CD4-positive, alpha-beta memory T cell (primary cell): ENCODE data around the gene OAF. TPM values are rescaled to one million over a fixed set of nuclear protein-coding genes. Genes with fewer than 3 reads are reported as not detected.

Source experiments
- CTCF ChIA-PET: fragments of 350-600 bp; sonication (Branson Sonifier 250); formaldehyde crosslinking; loops from one replicate; lab custom pipeline; 2021; ENCODE audit warnings: inconsistent platforms; ENCODE audit not compliant: partially characterized antibody; lab: Charles Lee
- POLR2A ChIA-PET: fragments of 350-600 bp; sonication (Branson Sonifier 250); formaldehyde crosslinking; loops from one replicate; lab custom pipeline; 2021; ENCODE audit not compliant: partially characterized antibody; lab: Charles Lee
- DNase-seq, 5 donors: peaks; one replicate each; pipeline versions ENCODE4 v3.0.0 to v3.0.0-alpha.2; 2020 to 2022; ENCODE audit warnings: mixed read lengths in 1 of 5
- H3K27ac ChIP-seq: one replicate; pipeline ENCODE4 v1.7.0; 2013; ENCODE audit warnings: low read depth, low read length
- H3K27me3 ChIP-seq: 2 replicates; pipeline ENCODE4 v1.7.0; 2013; ENCODE audit warnings: mild to moderate bottlenecking, low read length, moderate library complexity; ENCODE audit not compliant: insufficient read depth
- H3K36me3 ChIP-seq: 2 replicates; pipeline ENCODE4 v1.7.0; 2013; ENCODE audit warnings: mild to moderate bottlenecking, low read length, moderate library complexity; ENCODE audit not compliant: insufficient read depth
- H3K4me1 ChIP-seq: 2 replicates; pipeline ENCODE4 v1.7.0; 2013; ENCODE audit warnings: mild to moderate bottlenecking, low read length, moderate library complexity; ENCODE audit not compliant: insufficient read depth
- H3K4me3 ChIP-seq, 2 donors: one replicate each; pipeline ENCODE4 v1.7.0; 2013; ENCODE audit warnings: low read length in 2 of 2, mild to moderate bottlenecking in 1 of 2
- H3K9me3 ChIP-seq, 2 donors: one replicate each; pipeline ENCODE4 v1.7.0; 2013; ENCODE audit warnings: low read length in 2 of 2, control low read depth in 1 of 2; ENCODE audit not compliant: control insufficient read depth in 1 of 2
- H3K27ac Mint-ChIP-seq, 7 donors: one replicate each; pipeline ENCODE4 v1.8.0; 2020 to 2021; ENCODE audit warnings: mixed read lengths in 7 of 7, mild to moderate bottlenecking in 6 of 7, inconsistent platforms in 3 of 7, moderate library complexity in 3 of 7
- H3K27me3 Mint-ChIP-seq, 2 donors: one replicate each; pipeline ENCODE4 v1.8.0; 2020 to 2021; ENCODE audit warnings: mixed read lengths in 2 of 2
- H3K36me3 Mint-ChIP-seq, 2 donors: one replicate each; pipeline ENCODE4 v1.8.0; 2020 to 2021; ENCODE audit warnings: mixed read lengths in 2 of 2, inconsistent platforms in 1 of 2, mild to moderate bottlenecking in 1 of 2
- H3K4me1 Mint-ChIP-seq, 4 donors: one replicate each; pipeline ENCODE4 v1.8.0; 2020 to 2021; ENCODE audit warnings: mixed read lengths in 4 of 4, mild to moderate bottlenecking in 1 of 4
- H3K4me3 Mint-ChIP-seq, 8 donors: one replicate each; pipeline ENCODE4 v1.8.0; 2020 to 2021; ENCODE audit warnings: mixed read lengths in 8 of 8, mild to moderate bottlenecking in 7 of 8, moderate library complexity in 6 of 8, inconsistent platforms in 3 of 8
- H3K9me3 Mint-ChIP-seq, 8 donors: one replicate each; pipeline ENCODE4 v1.8.0; 2020 to 2021; ENCODE audit warnings: mixed read lengths in 8 of 8, mild to moderate bottlenecking in 5 of 8, inconsistent platforms in 3 of 8, moderate library complexity in 1 of 8
- intact Hi-C: fragments of 100-400 bp; cut with micrococcal nuclease; formaldehyde crosslinking; loops from one replicate; pipeline ENCODE4 v1.15.1; 2023
- polyA plus RNA-seq, 2 donors: library from polyadenylated mRNA; unstranded; fragments of 300-500 nt; fragmentation: Illumina TruSeq; gene quantifications; one replicate each; pipeline ENCODE4 v1.2.3, GENCODE V29; 2021
- total RNA-seq, 2 experiments: library from RNA; stranded (reverse); gene quantifications; one replicate each; pipeline ENCODE4 v1.2.3, GENCODE V29; 2021

OAF gene
- total and polyA plus RNA-seq, 4 experiments from 2014 or later: 1.3 to 2.6 (median 1.7) TPM

DNA sequence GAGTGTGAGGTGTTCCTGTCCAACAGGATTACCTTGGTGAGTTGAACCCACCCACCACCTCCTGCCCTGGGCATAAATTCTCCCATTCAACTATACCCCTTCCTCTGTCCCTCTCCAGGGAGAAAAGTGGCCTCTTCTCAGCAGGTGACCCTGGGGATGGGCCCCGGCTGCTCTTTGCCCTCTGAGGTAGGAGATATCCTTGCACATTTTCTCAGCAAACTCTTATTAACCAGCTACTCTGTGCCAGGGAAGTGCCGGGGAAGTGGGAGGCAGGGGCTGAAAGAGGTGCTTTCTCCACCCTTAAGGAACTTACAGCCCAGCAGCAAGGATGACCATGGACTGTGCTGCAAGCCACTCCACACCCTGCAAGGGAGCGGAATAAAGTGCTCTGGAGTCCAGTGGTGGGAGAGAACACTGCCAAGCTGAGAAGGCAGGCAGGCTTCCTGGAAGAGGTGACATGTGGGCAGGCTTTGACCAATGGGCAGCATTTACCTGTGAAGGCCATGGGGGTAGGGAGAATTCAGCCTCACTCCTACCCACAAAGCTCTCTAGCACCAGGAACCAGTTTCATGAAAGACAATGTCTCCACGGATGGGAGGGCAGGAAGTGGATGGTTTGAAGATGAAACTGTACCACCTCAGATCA, 21.9 kb upstream of the OAF start:
- ChIA-PET POLR2A (no interaction called here), CTCF (no interaction called here)
- intact Hi-C loops: no loop called here
- H3K4me3 ChIP-seq: no peak overlapping the region
- Mint-ChIP-seq H3K4me1 (no peaks in the 10 kb centered on the region), H3K27ac (no peak overlapping the region), H3K9me3 (no peaks in the 10 kb centered on the region), H3K4me3 (no peak overlapping the region), H3K36me3 (no peaks in the 10 kb centered on the region), H3K27me3 (peaks cover 13 to 20% of the 10 kb centered on the region in 2 donors)
- H3K36me3 ChIP-seq: no peaks in the 10 kb centered on the region
- no peaks in the 10 kb centered on the region for H3K27me3 ChIP-seq
- DNase-seq: no peak
- no peaks in the 10 kb centered on the region for H3K9me3 ChIP-seq
- no peak overlapping the region for H3K27ac ChIP-seq
- H3K4me1 ChIP-seq: no peaks in the 10 kb centered on the region

GRCh38 chr11:120191058-120191457, 19.8 kb upstream of the OAF start:
- CTCF ChIA-PET: no interaction called here
- H3K4me1 Mint-ChIP-seq: no peaks in the 10 kb centered on the region
- Histone ChIP-seq H3K36me3 (no peaks in the 10 kb centered on the region), H3K27ac (no peak overlapping the region), H3K4me1 (no peaks in the 10 kb centered on the region), H3K27me3 (no peaks in the 10 kb centered on the region), H3K9me3 (no peaks in the 10 kb centered on the region), H3K4me3 (no peak overlapping the region)
- H3K4me3 Mint-ChIP-seq: no peak overlapping the region
- peaks cover 5 to 19% of the 10 kb centered on the region in 2 donors for H3K27me3 Mint-ChIP-seq
- intact Hi-C loops: no loop called here
- H3K36me3 Mint-ChIP-seq: no peaks in the 10 kb centered on the region
- POLR2A ChIA-PET: no interaction called here
- DNase-seq: no peak
- no peak overlapping the region for H3K27ac Mint-ChIP-seq
- no peaks in the 10 kb centered on the region for H3K9me3 Mint-ChIP-seq

DNA sequence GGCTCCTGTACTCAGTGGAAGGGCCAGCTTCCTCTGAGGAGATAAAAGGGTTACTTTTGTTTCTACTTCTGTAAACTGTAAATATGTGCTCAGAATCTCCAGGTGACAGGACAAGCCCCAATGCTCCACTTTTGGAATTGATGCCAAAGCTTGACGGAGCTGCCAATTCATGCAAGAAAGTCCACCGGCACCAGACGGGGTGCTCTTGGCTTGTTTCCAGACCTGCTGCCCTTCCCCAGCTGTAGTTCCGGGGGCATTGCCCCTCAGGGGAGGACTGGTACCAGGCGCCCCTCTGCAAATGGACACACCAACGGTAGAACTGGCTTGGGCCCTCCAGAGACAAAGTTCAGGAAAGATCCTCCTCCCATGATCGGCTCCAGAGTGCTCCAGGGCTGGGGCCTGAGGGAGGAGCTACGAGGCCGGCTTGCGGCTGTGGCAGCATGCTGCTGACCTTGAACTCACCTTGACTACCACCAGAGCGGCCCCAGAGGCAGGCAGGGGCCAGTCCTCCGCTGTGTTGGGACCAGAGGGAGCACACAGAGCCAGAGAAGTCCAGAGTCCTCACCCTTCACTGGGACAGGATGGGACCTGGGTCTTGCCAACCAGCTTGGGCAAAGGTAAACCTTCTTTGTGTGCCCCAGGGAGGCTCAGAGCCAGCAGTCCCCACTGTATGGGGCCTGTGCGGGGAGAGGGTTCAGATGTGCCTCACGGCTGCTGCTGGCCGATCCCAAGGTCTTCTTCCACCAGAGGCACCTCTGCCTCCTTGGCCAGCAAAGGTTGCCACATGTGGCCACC, 17.8 kb upstream of the OAF start:
- POLR2A ChIA-PET: no interaction called here
- Mint-ChIP-seq H3K27me3 (peaks cover 3 to 8% of the 10 kb centered on the region in 2 donors), H3K27ac (peak overlapping the region in 1 of 7 donors; percentile 12), H3K36me3 (no peaks in the 10 kb centered on the region), H3K4me3 (no peak overlapping the region), H3K9me3 (no peaks in the 10 kb centered on the region), H3K4me1 (no peaks in the 10 kb centered on the region)
- Histone ChIP-seq H3K4me1 (no peaks in the 10 kb centered on the region), H3K27ac (no peak overlapping the region), H3K9me3 (no peaks in the 10 kb centered on the region), H3K27me3 (no peaks in the 10 kb centered on the region), H3K4me3 (no peak overlapping the region), H3K36me3 (no peaks in the 10 kb centered on the region)
- no peak for DNase-seq
- CTCF ChIA-PET: no interaction called here
- intact Hi-C loops: no loop called here

DNA sequence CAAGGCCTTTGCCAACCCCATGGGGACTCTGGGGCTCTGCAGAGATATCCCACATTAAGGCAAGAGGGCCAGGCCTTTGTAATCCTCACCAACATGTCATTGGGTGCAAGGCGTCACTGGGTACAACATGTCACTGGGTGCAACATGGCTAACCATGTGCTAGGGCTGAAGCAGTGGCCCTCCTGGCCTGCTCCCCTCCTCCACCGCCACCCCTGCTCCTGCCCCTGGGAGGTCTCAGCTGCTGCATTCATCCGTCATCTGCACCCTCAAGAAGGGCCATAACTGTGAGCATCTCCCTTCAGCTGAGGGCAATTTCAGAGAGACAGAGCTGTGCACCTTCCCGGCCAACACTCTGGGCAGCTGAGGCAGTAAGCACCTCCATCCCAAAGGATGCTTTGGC, 16.7 kb upstream of the OAF start:
- POLR2A ChIA-PET: no interaction called here
- Mint-ChIP-seq H3K27ac (no peak overlapping the region), H3K36me3 (no peaks in the 10 kb centered on the region), H3K9me3 (no peaks in the 10 kb centered on the region), H3K27me3 (peaks cover 5% of the 10 kb centered on the region in 2 donors), H3K4me1 (no peaks in the 10 kb centered on the region), H3K4me3 (no peak overlapping the region)
- Histone ChIP-seq H3K4me1 (no peaks in the 10 kb centered on the region), H3K27me3 (no peaks in the 10 kb centered on the region), H3K9me3 (no peaks in the 10 kb centered on the region), H3K27ac (no peak overlapping the region), H3K4me3 (no peak overlapping the region), H3K36me3 (no peaks in the 10 kb centered on the region)
- CTCF ChIA-PET: no interaction called here
- no peak for DNase-seq
- intact Hi-C loops: no loop called here

DNA sequence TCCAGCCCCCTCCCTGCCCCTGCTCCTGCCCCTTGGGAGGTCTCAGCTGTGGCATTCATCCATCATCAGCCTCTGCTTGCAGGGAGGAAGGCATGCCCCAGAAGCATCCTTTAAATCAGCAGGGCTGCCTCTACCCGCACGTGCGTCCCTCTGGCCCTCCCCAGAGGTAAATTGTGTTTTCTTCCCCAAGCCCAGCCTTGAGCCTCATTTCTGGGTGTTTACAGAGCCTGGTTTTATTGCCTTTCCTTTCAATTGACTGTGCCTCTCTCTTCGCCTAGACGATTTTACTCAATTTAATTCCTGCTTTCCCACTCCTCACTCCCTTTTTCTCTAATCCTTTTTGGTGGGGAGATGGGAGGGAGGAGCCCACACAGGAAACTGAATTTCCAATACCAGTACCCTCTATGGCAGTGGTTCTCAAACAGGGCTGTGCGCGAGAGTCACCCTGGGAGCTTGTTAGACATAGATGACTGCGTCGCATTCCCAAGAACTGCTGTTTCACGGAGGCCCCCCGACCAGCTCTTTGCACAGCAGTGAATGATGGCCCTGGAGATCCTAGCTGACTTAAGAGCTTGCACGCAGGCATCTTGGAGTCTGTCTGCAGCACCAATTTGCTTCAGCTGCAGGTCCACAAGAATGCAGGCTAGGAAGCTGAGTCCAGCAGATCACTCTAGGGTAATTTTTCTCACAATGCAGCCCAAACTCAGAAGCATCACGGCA, 15.1 kb upstream of the OAF start:
- POLR2A ChIA-PET: no interaction called here
- H3K4me1 Mint-ChIP-seq: no peaks in the 10 kb centered on the region
- peaks cover 8 to 9% of the 10 kb centered on the region in 2 donors for H3K27me3 Mint-ChIP-seq
- Histone ChIP-seq H3K9me3 (no peaks in the 10 kb centered on the region), H3K36me3 (no peaks in the 10 kb centered on the region), H3K4me1 (no peaks in the 10 kb centered on the region), H3K27ac (no peak overlapping the region), H3K4me3 (no peak overlapping the region), H3K27me3 (no peaks in the 10 kb centered on the region)
- H3K27ac Mint-ChIP-seq: no peak overlapping the region
- CTCF ChIA-PET: no interaction called here
- intact Hi-C loops: no loop called here
- no peak overlapping the region for H3K4me3 Mint-ChIP-seq
- no peaks in the 10 kb centered on the region for H3K36me3 Mint-ChIP-seq
- no peak for DNase-seq
- no peaks in the 10 kb centered on the region for H3K9me3 Mint-ChIP-seq

DNA sequence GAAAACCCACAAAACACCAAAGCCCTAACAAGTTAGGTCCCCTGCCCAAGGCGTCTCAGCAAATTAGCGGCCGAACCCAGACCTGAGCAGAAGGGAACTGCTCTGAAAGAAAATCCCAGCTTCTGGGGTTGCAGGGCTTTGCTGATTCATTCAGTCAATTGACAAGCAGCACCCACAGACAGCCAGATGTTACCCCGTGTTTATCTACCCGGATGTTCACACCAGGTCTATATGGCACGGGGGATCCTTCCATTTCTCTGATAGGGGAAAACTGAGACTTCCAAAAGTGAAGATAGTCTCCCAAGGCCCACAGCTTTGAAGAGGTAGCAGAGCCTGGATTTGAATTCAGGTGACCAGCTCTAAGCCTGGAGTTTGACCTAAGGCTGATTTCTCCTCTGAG, 14.0 kb upstream of the OAF start:
- POLR2A ChIA-PET: no interaction called here
- CTCF ChIA-PET: no interaction called here
- H3K4me3 Mint-ChIP-seq: no peak overlapping the region
- H3K36me3 Mint-ChIP-seq: no peaks in the 10 kb centered on the region
- intact Hi-C loops: no loop called here
- no peak for DNase-seq
- H3K27me3 Mint-ChIP-seq: peaks cover 8 to 11% of the 10 kb centered on the region in 2 donors
- H3K9me3 ChIP-seq: no peaks in the 10 kb centered on the region
- H3K27ac ChIP-seq: no peak overlapping the region
- H3K4me3 ChIP-seq: no peak overlapping the region
- no peaks in the 10 kb centered on the region for H3K36me3 ChIP-seq
- H3K4me1 Mint-ChIP-seq: no peaks in the 10 kb centered on the region
- no peaks in the 10 kb centered on the region for H3K9me3 Mint-ChIP-seq
- H3K27ac Mint-ChIP-seq: no peak overlapping the region
- H3K4me1 ChIP-seq: no peaks in the 10 kb centered on the region
- no peaks in the 10 kb centered on the region for H3K27me3 ChIP-seq

DNA sequence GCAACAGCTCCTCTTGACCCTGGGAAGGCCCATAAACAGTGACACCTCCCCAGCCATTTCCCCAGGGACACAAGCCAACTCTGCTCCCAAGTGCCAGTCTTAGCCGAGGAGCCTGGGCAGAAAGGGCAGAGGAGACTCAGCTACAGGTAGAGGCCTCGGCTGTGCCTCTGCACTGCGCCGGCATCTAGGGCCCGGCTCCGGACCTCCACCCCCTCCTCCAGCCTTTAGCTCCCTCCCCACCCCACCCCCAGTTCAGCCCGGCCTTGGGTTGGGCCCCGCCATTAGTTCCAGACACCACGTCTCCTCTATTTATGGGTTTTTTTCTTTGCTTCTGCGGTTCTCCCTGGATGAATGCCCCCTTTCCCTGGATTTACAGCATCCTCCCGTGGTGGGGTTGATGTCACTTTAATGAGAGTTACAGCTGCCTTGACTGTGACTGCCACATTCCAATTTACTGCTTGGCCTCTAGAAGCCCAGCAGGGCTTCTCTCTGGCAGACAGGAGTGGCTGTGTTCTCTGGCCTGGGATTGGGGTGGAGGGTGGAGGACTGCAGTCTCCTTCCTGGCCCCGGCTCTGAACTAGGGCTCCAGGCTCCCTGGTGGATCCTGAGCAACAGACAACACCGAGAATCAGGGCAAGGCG, 13.5 kb upstream of the OAF start:
- Histone ChIP-seq H3K4me1 (no peaks in the 10 kb centered on the region), H3K9me3 (no peaks in the 10 kb centered on the region), H3K27me3 (no peaks in the 10 kb centered on the region), H3K36me3 (no peaks in the 10 kb centered on the region), H3K4me3 (no peak overlapping the region), H3K27ac (no peak overlapping the region)
- Mint-ChIP-seq H3K36me3 (no peaks in the 10 kb centered on the region), H3K27ac (no peak overlapping the region), H3K4me1 (no peaks in the 10 kb centered on the region), H3K27me3 (peaks cover 8 to 11% of the 10 kb centered on the region in 2 donors), H3K4me3 (no peak overlapping the region), H3K9me3 (no peaks in the 10 kb centered on the region)
- ChIA-PET POLR2A (no interaction called here), CTCF (no interaction called here)
- intact Hi-C loops: no loop called here
- DNase-seq: no peak
